Mucosa of stomach (tissue), 1 donor: ENCODE measurements around the gene TMEM92.

Experiments used
- H3K27me3 ChIP-seq: one replicate; pipeline ENCODE4 v1.7.0; 2013; ENCODE audit warnings: mild to moderate bottlenecking, low read length; ENCODE audit not compliant: control insufficient read depth, insufficient read depth
- H3K36me3 ChIP-seq: one replicate; pipeline ENCODE4 v1.7.0; 2013; ENCODE audit warnings: low read length; ENCODE audit not compliant: control insufficient read depth, insufficient read depth
- H3K4me1 ChIP-seq: one replicate; pipeline ENCODE4 v1.7.0; 2013; ENCODE audit warnings: mild to moderate bottlenecking, low read length; ENCODE audit not compliant: control insufficient read depth, insufficient read depth
- H3K4me3 ChIP-seq: one replicate; pipeline ENCODE4 v1.7.0; 2013; ENCODE audit warnings: low read length
- H3K9ac ChIP-seq: one replicate; pipeline ENCODE4 v1.7.0; 2013; ENCODE audit warnings: mild to moderate bottlenecking, low read length, moderate library complexity
- H3K9me3 ChIP-seq: one replicate; pipeline ENCODE4 v1.7.0; 2013; ENCODE audit warnings: mild to moderate bottlenecking, low read length, moderate library complexity; ENCODE audit not compliant: control insufficient read depth
- donor health status: Pancreatic carcinoma.

TMEM92 gene

GRCh38 chr17:50274142-50274896 is at the start of gene TMEM92:
Gene TMEM92, plus strand, starts transcription at chr17:50274466. Its CDS starts 36 bp downstream, at chr17:50274502.
- Histone ChIP-seq H3K9ac (peak within 1 kb of the TSS; percentile 77), H3K27me3 (no peaks in the 10 kb centered on the region), H3K4me3 (peak within 1 kb of the TSS; percentile 61), H3K9me3 (no peaks in the 10 kb centered on the region), H3K36me3 (no peaks in the 10 kb centered on the region), H3K4me1 (peaks cover 59% of the 10 kb centered on the region)

GRCh38 chr17:50225701-50226240 is 48.5 kb upstream of the TMEM92 start:
- Histone ChIP-seq H3K36me3 (no peaks in the 10 kb centered on the region), H3K27me3 (no peaks in the 10 kb centered on the region)

DNA sequence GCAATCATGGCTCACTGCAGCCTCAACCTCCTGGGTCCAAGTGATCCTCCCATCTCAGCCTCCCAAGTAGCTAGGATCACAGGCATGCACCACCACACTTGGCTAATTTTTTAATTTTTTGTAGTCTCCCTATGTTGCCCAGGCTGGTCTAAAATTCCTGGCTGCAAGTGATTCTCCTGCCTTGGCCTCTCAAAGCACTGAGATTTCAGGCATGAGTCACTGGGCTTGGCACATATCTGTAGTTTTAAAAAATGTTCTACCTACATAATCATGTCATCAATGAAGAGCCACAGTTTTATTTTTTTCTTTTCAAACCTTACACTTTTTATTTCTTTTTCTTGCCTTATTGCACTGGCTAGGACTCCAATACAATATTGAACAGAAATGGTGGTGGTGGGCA is 39.7 kb upstream of the TMEM92 start:
- H3K36me3 ChIP-seq, result no peaks in the 10 kb centered on the region
- no peaks in the 10 kb centered on the region for H3K27me3 ChIP-seq
- no peaks in the 10 kb centered on the region for H3K9me3 ChIP-seq
- peaks cover 6% of the 10 kb centered on the region for H3K4me1 ChIP-seq
- H3K9ac ChIP-seq, result no peak overlapping the region
- no peak overlapping the region for H3K4me3 ChIP-seq

More at GRCh38 chr17:50225701-50226240, 48.5 kb upstream of the TMEM92 start:
- no peaks in the 10 kb centered on the region for H3K9me3 ChIP-seq
- H3K4me1 ChIP-seq, result peaks cover 10% of the 10 kb centered on the region
- H3K9ac ChIP-seq, result no peak overlapping the region
- H3K4me3 ChIP-seq, result no peak overlapping the region

DNA sequence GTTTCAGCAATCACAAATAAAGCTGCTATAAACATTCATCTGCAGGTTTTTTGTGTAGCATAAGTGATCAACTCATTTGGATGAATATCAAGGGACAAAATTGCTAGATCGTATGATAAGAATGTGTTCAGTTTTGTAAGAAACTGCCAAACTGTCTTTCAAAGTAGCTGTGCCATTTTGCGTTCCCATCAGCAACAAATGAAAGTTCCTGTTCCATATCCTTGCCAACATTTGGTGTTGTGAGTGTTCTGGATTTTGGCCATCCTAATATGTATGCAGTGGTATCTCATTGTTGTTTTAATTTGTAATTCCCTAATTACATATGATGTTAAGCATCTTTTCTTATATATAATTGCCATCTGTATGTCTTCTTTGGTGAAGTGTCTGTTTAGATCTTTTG is 36.4 kb upstream of the TMEM92 start:
- Histone ChIP-seq H3K27me3 (no peaks in the 10 kb centered on the region), H3K4me1 (peaks cover 6% of the 10 kb centered on the region)

GRCh38 chr17:50238601-50239280 is 35.5 kb upstream of the TMEM92 start:
- Histone ChIP-seq H3K27me3 (no peaks in the 10 kb centered on the region), H3K9ac (no peak overlapping the region), H3K9me3 (no peaks in the 10 kb centered on the region), H3K36me3 (no peaks in the 10 kb centered on the region), H3K4me1 (peaks cover 6% of the 10 kb centered on the region), H3K4me3 (no peak overlapping the region)

More for the DNA sequence above, 36.4 kb upstream of the TMEM92 start:
- Histone ChIP-seq H3K9ac (no peak overlapping the region), H3K9me3 (no peaks in the 10 kb centered on the region), H3K4me3 (no peak overlapping the region), H3K36me3 (no peaks in the 10 kb centered on the region)

GRCh38 chr17:50239937-50240336 is 34.3 kb upstream of the TMEM92 start:
- Histone ChIP-seq H3K27me3 (no peaks in the 10 kb centered on the region), H3K9ac (no peak overlapping the region), H3K36me3 (no peaks in the 10 kb centered on the region), H3K4me3 (no peak overlapping the region), H3K4me1 (peaks cover 6% of the 10 kb centered on the region), H3K9me3 (no peaks in the 10 kb centered on the region)

DNA sequence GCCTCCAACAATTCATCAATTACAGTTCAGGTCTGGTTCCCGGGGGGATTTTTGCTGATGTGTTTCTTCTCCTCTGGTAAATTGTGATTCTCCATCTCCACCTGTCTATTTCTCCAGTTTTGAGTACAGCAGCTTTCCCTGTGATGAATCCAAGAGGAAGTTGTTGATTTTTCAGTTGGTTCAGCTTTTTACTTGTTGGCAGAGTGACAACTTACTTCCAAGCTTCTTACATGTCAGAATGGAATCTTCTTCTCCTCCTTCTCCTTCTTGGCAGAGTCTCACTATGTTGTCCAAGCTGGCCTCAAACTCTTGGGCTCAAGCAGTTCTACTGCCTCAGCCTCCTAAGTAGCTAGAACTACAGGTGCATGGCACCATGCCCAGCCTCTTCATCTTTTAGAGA is 33.4 kb upstream of the TMEM92 start:
- Histone ChIP-seq H3K36me3 (no peaks in the 10 kb centered on the region), H3K4me1 (peaks cover 6% of the 10 kb centered on the region), H3K9ac (no peak overlapping the region), H3K27me3 (no peaks in the 10 kb centered on the region), H3K4me3 (no peak overlapping the region), H3K9me3 (no peaks in the 10 kb centered on the region)

DNA sequence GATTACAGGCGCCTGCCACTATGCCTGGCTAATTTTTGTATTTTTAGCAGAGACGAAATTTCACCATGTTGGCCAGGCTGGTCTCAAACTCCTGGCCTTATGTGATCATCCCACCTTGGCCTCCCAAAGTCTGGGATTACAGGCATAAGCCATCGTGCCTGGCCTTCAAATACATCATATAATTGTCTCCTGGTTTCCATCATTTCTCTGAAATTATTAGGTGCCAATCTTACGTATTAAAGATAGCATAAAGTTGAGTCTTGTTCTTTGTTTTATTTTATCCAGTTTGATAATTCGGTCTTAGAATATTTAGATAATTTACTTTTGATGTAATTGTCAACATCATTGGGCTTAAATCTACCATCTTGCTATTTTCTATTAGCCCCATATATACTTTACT is 32.8 kb upstream of the TMEM92 start:
- no peak overlapping the region for H3K9ac ChIP-seq
- peaks cover 6% of the 10 kb centered on the region for H3K4me1 ChIP-seq
- no peak overlapping the region for H3K4me3 ChIP-seq
- no peaks in the 10 kb centered on the region for H3K27me3 ChIP-seq
- H3K36me3 ChIP-seq, result no peaks in the 10 kb centered on the region
- no peaks in the 10 kb centered on the region for H3K9me3 ChIP-seq

DNA sequence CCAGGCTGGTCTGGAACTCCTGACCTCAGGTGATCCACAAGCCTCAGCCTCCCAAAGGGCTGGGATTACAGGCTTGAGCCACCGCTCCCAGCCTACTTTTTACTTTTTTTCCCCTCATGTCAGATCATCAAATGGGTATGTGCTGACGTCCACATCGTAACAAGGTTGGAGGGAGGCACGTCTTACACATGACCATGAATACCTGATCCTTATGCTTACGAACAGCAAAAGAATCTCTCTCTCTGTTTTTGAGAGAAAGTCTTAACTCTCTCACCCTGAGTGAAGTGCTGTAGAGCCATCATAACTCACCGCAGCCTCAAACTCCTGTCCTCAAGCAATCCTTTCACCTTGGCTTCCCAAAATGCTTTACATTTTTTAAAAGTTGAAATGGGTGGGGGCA is 29.5 kb upstream of the TMEM92 start:
- Histone ChIP-seq H3K9me3 (no peaks in the 10 kb centered on the region), H3K27me3 (no peaks in the 10 kb centered on the region), H3K36me3 (no peaks in the 10 kb centered on the region), H3K4me3 (no peak overlapping the region), H3K9ac (no peak overlapping the region), H3K4me1 (no peaks in the 10 kb centered on the region)

GRCh38 chr17:50248255-50248654 is 26.0 kb upstream of the TMEM92 start:
- no peak overlapping the region for H3K4me3 ChIP-seq
- no peaks in the 10 kb centered on the region for H3K9me3 ChIP-seq
- H3K27me3 ChIP-seq, result no peaks in the 10 kb centered on the region
- no peak overlapping the region for H3K9ac ChIP-seq
- H3K4me1 ChIP-seq, result no peaks in the 10 kb centered on the region
- H3K36me3 ChIP-seq, result no peaks in the 10 kb centered on the region

GRCh38 chr17:50252781-50253180 is 21.5 kb upstream of the TMEM92 start:
- no peaks in the 10 kb centered on the region for H3K36me3 ChIP-seq
- H3K9ac ChIP-seq, result no peak overlapping the region
- H3K27me3 ChIP-seq, result no peaks in the 10 kb centered on the region
- H3K4me1 ChIP-seq, result no peaks in the 10 kb centered on the region
- H3K9me3 ChIP-seq, result no peaks in the 10 kb centered on the region
- no peak overlapping the region for H3K4me3 ChIP-seq
